Measurements from ENCODE around the gene ENTPD1. TPM values are rescaled to one million over a fixed set of nuclear protein-coding genes. Genes with fewer than 3 reads are reported as not detected.
"Not testable (repeated sequence)": the region's sequence is repeated elsewhere in the genome, so short reads cannot be mapped to it uniquely, and the experiment has no call there.

The ENTPD1 gene
- total RNA-seq, 4 donors from 2014 or later: 7.2 to 19.3 (median 13.4) TPM

DNA sequence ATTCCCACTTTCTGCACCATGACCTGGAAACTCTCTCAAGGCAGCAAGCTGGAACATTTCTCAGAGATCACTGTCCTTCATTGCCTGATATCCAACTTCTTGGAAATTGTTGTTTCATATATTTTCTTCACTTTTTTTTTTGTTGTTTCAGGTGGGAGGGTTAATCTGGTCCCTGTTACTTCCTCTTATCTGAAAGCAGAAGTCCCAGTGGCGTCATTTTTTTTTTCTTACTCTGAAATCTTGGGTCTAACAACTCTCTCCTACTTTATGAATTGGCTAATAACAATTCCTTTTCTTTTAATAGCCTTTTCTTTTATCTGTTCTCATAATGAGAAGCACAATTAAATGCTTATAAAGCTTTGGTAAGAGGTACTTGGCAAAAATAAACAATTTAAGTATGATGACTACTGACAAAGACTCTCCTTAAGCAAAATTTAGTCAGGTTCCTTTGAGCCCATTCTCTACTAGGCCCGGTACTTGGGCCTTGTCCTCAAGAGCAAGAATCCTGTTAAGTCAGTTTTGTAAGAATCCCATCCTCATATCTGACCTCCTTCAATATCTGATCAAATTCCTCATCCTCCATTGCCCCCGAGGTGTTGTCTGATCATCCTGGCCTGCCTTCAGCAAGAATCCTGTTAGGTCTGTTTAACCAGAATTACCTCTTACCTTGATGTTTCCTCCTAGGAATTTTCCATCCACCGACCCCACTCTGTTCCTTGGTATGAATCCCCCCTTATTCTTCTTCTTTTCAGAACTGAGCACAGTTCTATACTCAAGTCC lies 140.3 kb downstream of the ENTPD1 start:
- TF ChIP-seq, protein P1, sequence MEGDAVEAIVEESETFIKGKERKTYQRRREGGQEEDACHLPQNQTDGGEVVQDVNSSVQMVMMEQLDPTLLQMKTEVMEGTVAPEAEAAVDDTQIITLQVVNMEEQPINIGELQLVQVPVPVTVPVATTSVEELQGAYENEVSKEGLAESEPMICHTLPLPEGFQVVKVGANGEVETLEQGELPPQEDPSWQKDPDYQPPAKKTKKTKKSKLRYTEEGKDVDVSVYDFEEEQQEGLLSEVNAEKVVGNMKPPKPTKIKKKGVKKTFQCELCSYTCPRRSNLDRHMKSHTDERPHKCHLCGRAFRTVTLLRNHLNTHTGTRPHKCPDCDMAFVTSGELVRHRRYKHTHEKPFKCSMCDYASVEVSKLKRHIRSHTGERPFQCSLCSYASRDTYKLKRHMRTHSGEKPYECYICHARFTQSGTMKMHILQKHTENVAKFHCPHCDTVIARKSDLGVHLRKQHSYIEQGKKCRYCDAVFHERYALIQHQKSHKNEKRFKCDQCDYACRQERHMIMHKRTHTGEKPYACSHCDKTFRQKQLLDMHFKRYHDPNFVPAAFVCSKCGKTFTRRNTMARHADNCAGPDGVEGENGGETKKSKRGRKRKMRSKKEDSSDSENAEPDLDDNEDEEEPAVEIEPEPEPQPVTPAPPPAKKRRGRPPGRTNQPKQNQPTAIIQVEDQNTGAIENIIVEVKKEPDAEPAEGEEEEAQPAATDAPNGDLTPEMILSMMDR (IDR thresholded peaks at IDR 0.05): no peak
- TF ChIP-seq POLR2A (IDR thresholded peaks at IDR 0.05): no peak
- H3K27ac ChIP-seq: no peak overlapping the region
- intact Hi-C loops (cut with DNase I): no loop called here
- no peak for DNase-seq
- peaks cover 0 to 4% of the 10 kb centered on the region in 2 donors for H3K36me3 ChIP-seq
- H3K4me3 ChIP-seq (replicated peaks in 1 of 3): no peak overlapping the region
- no peaks in the 10 kb centered on the region for H3K9me3 ChIP-seq
- H3K4me1 ChIP-seq: no peaks in the 10 kb centered on the region
- H3K27me3 ChIP-seq: no peaks in the 10 kb centered on the region
- WGBS, 2 donors: 88 to 91% methylated on average over 4 of the region's 4 CpGs

DNA sequence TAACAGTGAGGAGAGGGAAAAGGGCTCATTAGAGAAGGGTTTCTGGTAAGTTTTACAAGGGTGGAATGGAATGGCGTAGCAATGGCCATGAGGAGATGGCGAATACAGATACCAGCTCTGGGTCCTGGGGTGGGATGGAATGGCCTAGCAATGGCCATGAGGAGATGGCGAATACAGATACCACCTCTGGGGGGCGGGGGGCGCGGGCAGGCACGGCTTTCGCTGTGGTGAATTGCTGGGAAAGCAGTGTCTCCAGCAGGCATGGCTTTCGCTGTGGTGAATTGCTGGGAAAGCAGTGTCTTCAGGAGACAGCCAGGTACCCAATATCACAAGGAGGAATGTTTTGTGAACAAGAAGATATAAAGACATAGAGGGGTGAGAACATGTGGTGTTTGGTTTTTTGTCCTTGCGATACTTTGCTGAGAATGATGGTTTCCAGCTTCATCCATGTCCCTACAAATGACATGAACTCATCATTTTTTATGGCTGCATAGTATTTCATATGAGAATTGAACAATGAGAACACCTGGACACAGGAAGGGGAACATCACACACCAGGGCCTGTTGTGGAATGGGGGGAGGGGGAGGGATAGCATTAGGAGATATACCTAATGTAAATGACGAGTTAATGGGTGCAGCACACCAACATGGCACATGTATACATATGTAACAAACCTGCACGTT lies 150.1 kb downstream of the ENTPD1 start:
- H3K9me3 ChIP-seq; intact Hi-C loops (cut with DNase I); H3K27ac ChIP-seq; H3K36me3 ChIP-seq; H3K4me3 ChIP-seq (replicated peaks in 1 of 3); DNase-seq; H3K27me3 ChIP-seq: not testable (repeated sequence)
- H3K4me1 ChIP-seq: peaks cover 8 to 17% of the 10 kb centered on the region in 2 donors
- 96 to 98% methylated on average over 12 of the region's 12 CpGs for WGBS, 2 donors

DNA sequence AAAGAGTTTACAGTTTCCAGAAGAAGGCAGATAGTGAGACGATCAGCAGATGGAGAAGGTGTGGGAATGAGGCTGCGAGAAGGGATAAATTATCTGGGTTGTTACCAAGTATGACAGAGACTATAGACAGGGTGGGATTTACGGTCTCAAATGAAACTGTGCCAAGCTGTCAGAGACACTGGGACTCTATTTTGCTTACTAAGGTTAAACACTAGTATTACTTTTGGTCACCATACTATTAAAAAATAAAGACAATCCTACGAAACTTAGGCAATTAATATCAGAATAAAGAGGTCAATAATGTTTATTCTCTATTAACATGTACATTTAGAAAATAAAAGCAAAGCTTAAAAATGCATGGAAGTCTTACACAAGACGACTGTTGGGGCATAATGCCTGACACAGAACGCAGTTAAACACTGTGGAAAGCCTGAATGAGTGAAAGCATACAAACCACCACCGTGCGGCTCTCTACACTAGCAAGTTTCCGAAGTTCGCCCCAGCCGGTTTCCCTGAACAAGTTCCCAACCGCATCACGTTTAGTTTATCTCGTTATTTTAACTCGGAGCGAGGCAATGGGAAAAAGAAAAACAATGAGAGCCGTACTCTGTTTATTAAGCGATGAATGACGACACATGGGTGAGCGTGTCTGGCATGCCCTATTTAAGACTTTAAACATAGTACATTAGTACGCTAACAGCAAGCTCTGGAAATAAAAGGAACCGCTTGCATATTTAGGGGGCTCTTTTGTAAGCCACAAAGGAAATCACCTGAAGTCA lies 150.9 kb downstream of the ENTPD1 start:
- no peaks in the 10 kb centered on the region for H3K36me3 ChIP-seq
- no peak for TF ChIP-seq POLR2A (IDR thresholded peaks at IDR 0.05)
- TF ChIP-seq, protein P1 (IDR thresholded peaks at IDR 0.05): peak in 1 of 6 experiments; percentile 8
- WGBS, 2 donors: 14 to 15% methylated on average over 22 of the region's 22 CpGs
- peak overlapping the region; percentile 23 to 80 (median 73) for H3K4me3 ChIP-seq (replicated peaks in 1 of 3)
- intact Hi-C loops (cut with DNase I): no loop called here
- H3K27ac ChIP-seq: peak overlapping the region; percentile 80 to 83 (median 82)
- H3K4me1 ChIP-seq: peaks cover 8 to 17% of the 10 kb centered on the region in 2 donors
- H3K27me3 ChIP-seq: no peaks in the 10 kb centered on the region
- peak; percentile 56 to 60 for DNase-seq
- H3K9me3 ChIP-seq: no peaks in the 10 kb centered on the region

DNA sequence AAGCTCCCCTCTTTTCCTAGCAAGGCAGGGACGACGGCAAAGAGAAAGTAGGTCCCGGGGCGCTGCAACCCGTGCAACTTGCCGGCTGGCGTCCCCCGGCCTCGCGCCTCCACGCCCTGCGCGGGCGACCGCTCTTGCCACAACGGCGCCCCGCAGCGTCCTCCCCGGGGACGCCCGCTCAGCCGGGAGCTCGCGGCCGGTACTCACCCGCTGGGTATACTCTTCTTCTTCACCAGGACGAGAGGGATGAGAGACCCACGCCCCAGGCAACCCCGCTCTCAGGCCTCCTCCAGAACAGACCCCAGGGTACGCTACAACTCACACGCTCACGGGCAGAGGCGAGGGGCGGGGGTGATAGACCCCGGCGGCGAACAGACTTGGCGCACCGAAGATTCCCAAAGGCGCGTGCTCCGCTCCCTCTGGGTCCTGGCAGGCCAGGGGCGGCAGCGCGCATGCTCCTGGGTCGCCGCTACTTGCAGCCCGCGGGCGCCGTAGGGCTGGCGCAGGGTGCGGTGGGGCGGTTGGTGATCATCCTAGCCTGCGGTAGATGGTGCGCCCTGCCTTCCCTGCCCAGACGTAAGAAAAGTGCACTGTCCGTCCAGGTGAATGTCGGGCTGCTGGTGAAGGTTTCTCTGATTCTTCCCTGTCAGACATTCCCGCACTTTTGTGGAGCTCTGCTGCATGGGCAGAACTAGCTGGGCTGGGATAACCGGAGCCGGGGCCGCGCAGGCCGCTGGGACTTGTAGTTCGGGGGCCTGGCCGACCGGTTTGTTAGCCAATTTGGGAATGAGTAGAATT lies 151.7 kb downstream of the ENTPD1 start, which contains the start of gene CC2D2B:
Gene CC2D2B (plus strand): TSS at position 520 of the 798 bp plus-strand sequence. CDS start 3,349 bp downstream, outside the sequence.
- Histone ChIP-seq H3K36me3 (no peaks in the 10 kb centered on the region), H3K4me3 (replicated peaks in 1 of 3) (peak within 1 kb of the TSS; percentile 23 to 80 (median 73)), H3K9me3 (no peaks in the 10 kb centered on the region), H3K4me1 (peaks cover 8 to 14% of the 10 kb centered on the region in 2 donors), H3K27me3 (no peaks in the 10 kb centered on the region), H3K27ac (peak within 1 kb of the TSS; percentile 80 to 83 (median 82))
- peak; percentile 82 to 87 for DNase-seq
- intact Hi-C loops (cut with DNase I): no loop called here
- TF ChIP-seq POLR2A (IDR thresholded peaks at IDR 0.05): peak in 1 of 2 donors; percentile 64
- TF ChIP-seq, protein P1 (IDR thresholded peaks at IDR 0.05): peak in 1 of 6 experiments; percentile 3
- 0% methylated on average over 12 to 37 of the region's 69 CpGs for WGBS, 2 donors

Data from thyroid gland (tissue), 4 donors.